Measurements from ENCODE around the gene DDX6.
"Not testable (repeated sequence)": the region's sequence is repeated elsewhere in the genome, so short reads cannot be mapped to it uniquely, and the experiment has no call there.

The DDX6 gene

GRCh38 chr11:118791961-118792569 is 1.1 kb upstream of the DDX6 start:
- in situ Hi-C loops (cut with HindIII; ENCODE audit: low sequenced_read_pairs), result no loop called here

- in situ Hi-C loops (cut with HindIII; ENCODE audit: low sequenced_read_pairs), result no loop called here
Measured at GRCh38 chr11:118790357-118791110, 430 bp downstream of the DDX6 start.

GRCh38 chr11:118789501-118790356 is 1.2 kb downstream of the DDX6 start:
- in situ Hi-C loops (cut with HindIII; ENCODE audit: low sequenced_read_pairs), result no loop called here

GRCh38 chr11:118786657-118787056 is 4.3 kb downstream of the DDX6 start:
- in situ Hi-C loops (cut with HindIII; ENCODE audit: low sequenced_read_pairs), result no loop called here

GRCh38 chr11:118785362-118785761 is 5.6 kb downstream of the DDX6 start:
- in situ Hi-C loops (cut with HindIII; ENCODE audit: low sequenced_read_pairs), result no loop called here

- in situ Hi-C loops (cut with HindIII; ENCODE audit: low sequenced_read_pairs), result no loop called here
Measured at GRCh38 chr11:118783724-118784495, 7.1 kb downstream of the DDX6 start.

GRCh38 chr11:118783324-118783723 is 7.6 kb downstream of the DDX6 start:
- in situ Hi-C loops (cut with HindIII; ENCODE audit: low sequenced_read_pairs), result not testable (repeated sequence)

GRCh38 chr11:118778898-118779297 is 12.1 kb downstream of the DDX6 start:
- in situ Hi-C loops (cut with HindIII; ENCODE audit: low sequenced_read_pairs), result no loop called here

GRCh38 chr11:118774032-118774431 is 16.9 kb downstream of the DDX6 start:
- in situ Hi-C loops (cut with HindIII; ENCODE audit: low sequenced_read_pairs), result no loop called here

GRCh38 chr11:118771547-118772288 is 19.2 kb downstream of the DDX6 start:
- in situ Hi-C loops (cut with HindIII; ENCODE audit: low sequenced_read_pairs), result no loop called here

- in situ Hi-C loops (cut with HindIII; ENCODE audit: low sequenced_read_pairs), result no loop called here
Measured at GRCh38 chr11:118768690-118769089, 22.3 kb downstream of the DDX6 start.

GRCh38 chr11:118766035-118766434 is 24.9 kb downstream of the DDX6 start:
- in situ Hi-C loops (cut with HindIII; ENCODE audit: low sequenced_read_pairs), result no loop called here

GRCh38 chr11:118765095-118765691 is 25.8 kb downstream of the DDX6 start:
- in situ Hi-C loops (cut with HindIII; ENCODE audit: low sequenced_read_pairs), result not testable (repeated sequence)

GRCh38 chr11:118763041-118763440 is 27.9 kb downstream of the DDX6 start:
- in situ Hi-C loops (cut with HindIII; ENCODE audit: low sequenced_read_pairs), result no loop called here

GRCh38 chr11:118761981-118762380 is 29.0 kb downstream of the DDX6 start:
- in situ Hi-C loops (cut with HindIII; ENCODE audit: low sequenced_read_pairs), result not testable (repeated sequence)

- in situ Hi-C loops (cut with HindIII; ENCODE audit: low sequenced_read_pairs), result no loop called here
Measured at GRCh38 chr11:118757876-118758399, 33.0 kb downstream of the DDX6 start.

GRCh38 chr11:118752654-118753053 is 38.3 kb downstream of the DDX6 start:
- in situ Hi-C loops (cut with HindIII; ENCODE audit: low sequenced_read_pairs), result no loop called here

GRCh38 chr11:118749429-118749828 is 41.5 kb downstream of the DDX6 start:
- in situ Hi-C loops (cut with HindIII; ENCODE audit: low sequenced_read_pairs), result no loop called here

- in situ Hi-C loops (cut with HindIII; ENCODE audit: low sequenced_read_pairs), result no loop called here
Measured at GRCh38 chr11:118748056-118748455, 42.9 kb downstream of the DDX6 start.

Measured in DLD1 (cell line).